Mucosa of stomach (tissue), 1 donor: ENCODE data around the gene CXorf65.
A peak's percentile ranks its signal among the peaks of the same experiment; 100 is the strongest.

Experiments
- H3K27me3 ChIP-seq: one replicate; pipeline ENCODE4 v1.7.0; 2013; ENCODE audit warnings: mild to moderate bottlenecking, low read length; ENCODE audit not compliant: control insufficient read depth, insufficient read depth
- H3K36me3 ChIP-seq: one replicate; pipeline ENCODE4 v1.7.0; 2013; ENCODE audit warnings: low read length; ENCODE audit not compliant: control insufficient read depth, insufficient read depth
- H3K4me1 ChIP-seq: one replicate; pipeline ENCODE4 v1.7.0; 2013; ENCODE audit warnings: mild to moderate bottlenecking, low read length; ENCODE audit not compliant: control insufficient read depth, insufficient read depth
- H3K4me3 ChIP-seq: one replicate; pipeline ENCODE4 v1.7.0; 2013; ENCODE audit warnings: low read length
- H3K9ac ChIP-seq: one replicate; pipeline ENCODE4 v1.7.0; 2013; ENCODE audit warnings: mild to moderate bottlenecking, low read length, moderate library complexity
- H3K9me3 ChIP-seq: one replicate; pipeline ENCODE4 v1.7.0; 2013; ENCODE audit warnings: mild to moderate bottlenecking, low read length, moderate library complexity; ENCODE audit not compliant: control insufficient read depth
- donor health status: Pancreatic carcinoma.

Gene CXorf65

DNA sequence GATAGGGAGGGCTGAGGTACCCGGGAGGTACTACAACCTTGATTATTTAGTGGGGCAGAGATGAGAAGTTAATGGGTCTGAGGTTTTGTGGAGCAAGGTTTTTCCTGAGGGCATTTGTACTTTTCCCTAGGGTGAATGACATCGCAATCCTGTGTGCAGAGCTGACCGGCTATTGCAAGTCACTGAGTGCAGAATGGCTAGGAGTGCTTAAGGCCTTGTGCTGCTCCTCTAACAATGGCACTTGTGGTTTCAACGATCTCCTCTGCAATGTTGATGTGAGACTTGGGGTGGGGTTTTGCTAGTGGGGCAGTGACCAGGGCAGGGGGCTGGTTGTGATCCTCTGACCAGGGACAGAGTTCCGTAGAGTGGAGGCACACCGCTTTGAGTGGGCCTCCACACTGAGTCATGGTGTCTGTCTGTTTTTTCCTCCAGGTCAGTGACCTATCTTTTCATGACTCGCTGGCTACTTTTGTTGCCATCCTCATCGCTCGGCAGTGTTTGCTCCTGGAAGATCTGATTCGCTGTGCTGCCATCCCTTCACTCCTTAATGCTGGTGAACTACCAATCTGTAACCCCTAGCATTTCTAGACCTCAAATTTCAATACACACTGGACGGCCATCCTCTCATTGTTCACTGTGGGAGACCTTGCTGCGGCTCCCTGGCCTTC is 21.8 kb upstream of the CXorf65 start:
- Histone ChIP-seq H3K9ac (no peak overlapping the region), H3K4me1 (peaks cover 9% of the 10 kb centered on the region), H3K9me3 (no peaks in the 10 kb centered on the region), H3K27me3 (no peaks in the 10 kb centered on the region), H3K4me3 (no peak overlapping the region), H3K36me3 (peaks cover 11% of the 10 kb centered on the region)

DNA sequence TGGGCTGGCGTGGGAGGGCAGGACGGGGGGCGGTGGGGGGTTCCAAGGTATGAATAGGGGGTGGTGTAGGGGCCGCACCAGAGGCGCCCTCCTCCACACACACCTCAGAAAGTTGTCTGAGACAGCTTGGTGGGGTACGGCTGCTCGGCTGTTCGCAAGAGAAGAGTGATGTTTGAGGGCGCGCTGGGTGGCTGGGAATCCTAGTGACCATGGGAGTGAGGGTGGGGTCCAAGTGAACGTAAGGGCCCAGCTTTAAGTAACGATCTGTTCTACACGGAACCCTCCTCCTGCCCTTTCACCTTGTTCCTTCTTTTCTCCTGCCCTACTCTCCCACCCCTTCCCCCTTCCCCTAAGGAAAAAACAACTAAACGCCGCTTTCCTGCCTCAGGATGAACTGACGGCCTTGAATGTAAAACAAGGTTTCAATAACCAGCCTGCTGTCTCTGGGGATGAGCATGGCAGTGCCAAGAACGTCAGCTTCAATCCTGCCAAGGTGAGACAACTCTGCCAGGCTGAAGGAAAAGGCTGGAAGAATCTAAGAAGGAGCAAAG is 12.5 kb upstream of the CXorf65 start:
- Histone ChIP-seq H3K4me3 (peak overlapping the region; percentile 41), H3K9me3 (no peaks in the 10 kb centered on the region), H3K27me3 (no peaks in the 10 kb centered on the region), H3K36me3 (peaks cover under 1% of the 10 kb centered on the region), H3K9ac (peak overlapping the region; percentile 86), H3K4me1 (peaks cover 9% of the 10 kb centered on the region)

DNA sequence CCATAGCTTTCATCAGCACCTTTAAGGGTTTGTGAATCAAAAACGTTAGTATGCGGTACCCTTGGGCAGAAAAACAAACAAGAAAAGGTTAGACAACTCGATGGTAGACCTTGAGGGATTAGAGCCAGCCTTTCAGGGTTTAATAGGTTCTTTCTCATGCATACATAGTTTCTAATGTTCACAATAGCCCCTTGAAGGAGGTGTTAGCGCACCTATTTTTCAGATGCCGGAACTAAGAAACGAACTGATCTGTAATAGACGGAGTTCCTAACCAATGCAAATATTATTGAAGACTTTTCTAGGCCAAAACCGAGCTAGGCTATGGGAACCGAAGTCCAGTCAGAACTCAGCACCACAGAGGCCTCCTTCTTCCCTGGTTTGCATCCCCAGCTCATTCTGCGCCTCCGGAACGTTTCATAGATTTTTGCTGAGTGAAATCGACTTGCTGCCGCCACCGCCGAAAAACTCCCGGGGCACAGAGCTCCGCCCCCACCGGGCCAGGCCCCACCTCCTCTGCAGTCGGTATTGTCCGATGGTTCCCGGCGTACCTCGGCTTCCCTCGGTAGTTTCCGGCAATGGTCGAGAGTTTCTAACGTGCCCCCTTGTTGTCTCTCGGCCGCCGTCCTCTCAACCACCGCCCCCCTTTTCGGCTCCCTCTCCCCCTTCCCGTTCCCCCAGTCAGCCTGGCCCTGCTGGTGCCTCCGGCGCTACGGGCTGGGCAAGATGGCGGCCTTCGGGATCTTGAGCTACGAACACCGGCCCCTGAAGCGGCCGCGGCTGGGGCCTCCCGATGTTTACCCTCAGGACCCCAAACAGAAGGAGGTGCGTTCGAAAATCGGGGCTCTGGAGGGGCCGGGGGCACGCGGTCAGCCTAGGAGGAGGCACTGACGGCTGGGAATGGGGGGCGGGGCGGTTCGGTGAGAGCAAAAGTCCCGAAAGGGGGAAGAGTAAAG is 11.8 kb upstream of the CXorf65 start, which contains the start of gene MED12:
TSS of gene MED12 (plus strand) at position 565 of the 953 bp plus-strand sequence. CDS start at position 724, 159 bp downstream.
- H3K9ac ChIP-seq = peak within 1 kb of the TSS; percentile 86
- H3K4me3 ChIP-seq = peak within 1 kb of the TSS; percentile 41
- H3K4me1 ChIP-seq = peaks cover 9% of the 10 kb centered on the region
- H3K9me3 ChIP-seq = no peaks in the 10 kb centered on the region
- no peaks in the 10 kb centered on the region for H3K27me3 ChIP-seq
- H3K36me3 ChIP-seq = no peaks in the 10 kb centered on the region

DNA sequence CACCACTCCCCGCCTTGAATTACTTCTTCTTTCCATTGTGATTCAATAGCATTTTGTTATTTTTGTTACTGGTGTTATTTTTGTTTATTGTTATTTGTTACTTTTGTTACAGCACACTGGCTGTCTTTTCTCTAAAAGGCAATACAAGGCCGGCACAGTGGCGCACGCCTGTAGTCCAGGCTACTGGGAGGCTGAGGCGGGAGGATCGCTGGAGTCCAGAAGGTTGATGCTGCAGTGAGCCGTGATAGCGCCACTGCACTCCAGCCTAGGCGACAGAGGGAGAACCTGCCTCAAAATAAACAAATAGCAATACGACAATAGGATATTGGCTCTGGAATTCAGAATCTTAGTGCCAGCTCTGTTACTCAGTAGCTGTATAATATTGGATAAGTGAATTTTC is 10.8 kb upstream of the CXorf65 start:
- peaks cover 9% of the 10 kb centered on the region for H3K4me1 ChIP-seq
- H3K36me3 ChIP-seq = no peaks in the 10 kb centered on the region
- H3K9me3 ChIP-seq = no peaks in the 10 kb centered on the region
- no peaks in the 10 kb centered on the region for H3K27me3 ChIP-seq
- H3K9ac ChIP-seq = no peak overlapping the region
- H3K4me3 ChIP-seq = no peak overlapping the region

DNA sequence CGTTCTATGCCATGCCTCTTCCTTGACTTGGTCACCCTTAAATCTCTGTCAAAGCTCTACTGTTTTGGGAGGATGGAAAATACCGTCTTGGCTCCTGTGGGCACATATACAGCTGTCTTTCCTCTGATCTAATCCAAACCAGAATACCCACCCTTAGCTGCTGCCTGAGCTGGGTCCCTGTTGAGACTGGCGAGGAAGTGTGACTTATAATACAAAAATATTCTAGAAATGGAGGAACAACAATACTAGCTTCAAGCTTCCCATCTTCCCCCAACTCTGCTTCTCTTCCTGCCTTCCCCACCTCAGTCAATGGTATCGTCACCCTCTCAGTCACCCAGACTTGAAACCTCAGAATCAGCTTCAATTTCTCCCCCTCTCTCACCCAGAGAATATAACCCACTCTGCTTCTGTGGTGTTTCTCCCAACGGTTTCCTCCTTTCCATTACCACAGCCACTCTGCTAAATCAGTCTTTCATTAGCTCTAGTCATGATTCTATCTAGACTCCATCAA is 5.4 kb upstream of the CXorf65 start:
- H3K36me3 ChIP-seq = no peaks in the 10 kb centered on the region
- no peak overlapping the region for H3K4me3 ChIP-seq
- peaks cover 12% of the 10 kb centered on the region for H3K4me1 ChIP-seq
- H3K9me3 ChIP-seq = no peaks in the 10 kb centered on the region
- no peaks in the 10 kb centered on the region for H3K27me3 ChIP-seq
- peak overlapping the region; percentile 15 for H3K9ac ChIP-seq

DNA sequence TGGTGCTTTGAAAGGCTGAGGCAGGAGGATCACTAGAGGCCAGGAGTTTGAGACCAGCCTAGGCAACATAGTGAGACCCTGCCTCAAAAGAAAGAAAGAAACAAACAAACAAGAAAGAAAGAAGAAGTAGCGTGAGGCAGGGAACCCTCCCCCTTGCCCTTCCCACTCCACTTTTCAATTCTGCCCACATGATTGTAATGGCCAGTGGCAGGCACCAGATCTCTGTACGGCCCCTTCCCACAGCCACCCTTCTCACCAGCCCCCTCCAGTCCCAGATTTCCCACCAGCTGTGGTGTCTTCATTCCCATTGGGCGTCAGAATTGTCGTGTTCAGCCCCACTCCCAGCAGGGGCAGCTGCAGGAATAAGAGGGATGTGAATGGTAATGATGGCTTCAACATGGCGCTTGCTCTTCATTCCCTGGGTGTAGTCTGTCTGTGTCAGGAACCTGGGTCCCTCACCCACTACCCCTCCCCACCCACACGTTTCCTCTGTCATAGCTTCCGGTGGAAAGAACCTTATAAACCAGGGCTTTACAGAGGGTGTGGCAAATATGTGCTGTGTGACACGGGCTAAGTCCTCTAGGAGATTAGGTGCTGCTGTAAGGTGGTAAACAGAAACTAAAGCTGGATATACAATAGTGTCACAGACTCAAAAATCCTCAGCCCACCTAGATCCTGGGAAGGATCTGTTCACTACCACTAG is 4.8 kb upstream of the CXorf65 start, which contains the start of gene IL2RG:
TSS of gene IL2RG (minus strand) at position 437 of the 703 bp plus-strand sequence. CDS start at position 399, 38 bp downstream.
- Histone ChIP-seq H3K27me3 (no peaks in the 10 kb centered on the region), H3K9ac (peak within 1 kb of the TSS; percentile 47), H3K4me3 (no peak within 1 kb of the TSS), H3K36me3 (no peaks in the 10 kb centered on the region), H3K4me1 (peaks cover 12% of the 10 kb centered on the region), H3K9me3 (no peaks in the 10 kb centered on the region)

DNA sequence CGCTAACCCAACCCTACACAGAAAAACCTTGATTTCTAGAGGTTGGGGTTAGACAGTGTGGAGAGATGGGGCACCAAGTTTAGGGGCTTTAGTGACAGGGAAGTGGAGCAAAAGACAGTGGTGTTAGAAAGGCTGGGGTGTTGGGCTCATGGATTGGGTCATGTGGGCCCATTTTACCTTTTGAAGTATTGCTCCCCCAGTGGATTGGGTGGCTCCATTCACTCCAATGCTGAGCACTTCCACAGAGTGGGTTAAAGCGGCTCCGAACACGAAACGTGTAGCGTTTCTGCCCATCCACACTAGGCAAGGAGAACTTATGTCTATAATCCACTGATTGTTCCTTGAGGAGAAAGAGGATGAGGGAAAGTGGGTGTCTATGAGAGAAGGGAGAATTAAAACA is 2.5 kb upstream of the CXorf65 start:
- no peaks in the 10 kb centered on the region for H3K36me3 ChIP-seq
- no peak overlapping the region for H3K4me3 ChIP-seq
- no peak overlapping the region for H3K9ac ChIP-seq
- H3K9me3 ChIP-seq = no peaks in the 10 kb centered on the region
- peaks cover 14% of the 10 kb centered on the region for H3K4me1 ChIP-seq
- no peaks in the 10 kb centered on the region for H3K27me3 ChIP-seq

DNA sequence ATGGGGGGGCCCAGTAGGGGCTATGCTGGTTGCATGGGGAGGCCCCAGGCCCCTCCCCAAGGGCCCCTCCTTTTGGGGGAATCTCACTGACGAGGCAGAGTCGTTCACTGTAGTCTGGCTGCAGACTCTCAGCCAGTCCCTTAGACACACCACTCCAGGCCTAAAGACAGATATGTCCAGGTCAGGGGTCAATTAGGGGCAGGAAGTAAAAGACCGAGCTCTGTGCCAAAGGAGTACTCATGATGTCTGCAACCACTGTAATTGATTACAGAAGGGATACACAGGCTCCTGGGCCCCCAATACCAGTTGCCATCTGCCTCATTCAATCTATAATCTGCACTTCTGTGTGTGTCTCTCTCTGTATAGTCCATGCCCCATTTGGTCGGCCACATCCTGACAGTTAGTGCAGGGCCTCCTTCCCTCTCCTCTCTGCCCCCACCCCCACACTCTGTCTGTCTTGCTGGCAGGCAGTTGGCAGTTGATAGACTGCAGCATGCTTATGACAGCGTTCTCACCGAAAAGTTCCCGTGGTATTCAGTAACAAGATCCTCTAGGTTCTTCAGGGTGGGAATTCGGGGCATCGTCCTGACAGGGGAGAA is 1.3 kb upstream of the CXorf65 start:
- H3K36me3 ChIP-seq = no peaks in the 10 kb centered on the region
- no peak overlapping the region for H3K4me3 ChIP-seq
- peaks cover 24% of the 10 kb centered on the region for H3K4me1 ChIP-seq
- H3K9ac ChIP-seq = no peak overlapping the region
- H3K9me3 ChIP-seq = no peaks in the 10 kb centered on the region
- no peaks in the 10 kb centered on the region for H3K27me3 ChIP-seq

DNA sequence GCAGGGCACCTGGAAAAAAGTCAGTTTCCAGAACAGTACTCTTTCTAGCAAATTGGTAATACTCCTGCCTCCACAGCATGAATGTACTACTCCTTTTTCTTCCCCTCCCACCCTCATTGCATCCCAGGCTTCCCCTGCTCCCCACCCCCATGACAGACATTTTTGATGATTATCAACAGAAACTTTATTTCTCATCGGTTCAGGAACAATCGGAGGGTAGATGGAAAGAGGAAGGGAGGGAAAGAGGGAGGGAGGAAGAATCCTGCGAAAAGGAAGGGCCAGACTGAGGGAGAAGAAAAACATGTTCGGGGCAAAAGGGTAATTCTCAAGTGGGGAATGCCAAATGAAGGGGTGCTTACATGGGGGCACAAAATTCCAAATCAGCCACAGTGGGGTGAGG is 705 bp upstream of the CXorf65 start:
- H3K9me3 ChIP-seq = no peaks in the 10 kb centered on the region
- H3K4me3 ChIP-seq = no peak overlapping the region
- peaks cover 24% of the 10 kb centered on the region for H3K4me1 ChIP-seq
- H3K27me3 ChIP-seq = no peaks in the 10 kb centered on the region
- no peaks in the 10 kb centered on the region for H3K36me3 ChIP-seq
- no peak overlapping the region for H3K9ac ChIP-seq

DNA sequence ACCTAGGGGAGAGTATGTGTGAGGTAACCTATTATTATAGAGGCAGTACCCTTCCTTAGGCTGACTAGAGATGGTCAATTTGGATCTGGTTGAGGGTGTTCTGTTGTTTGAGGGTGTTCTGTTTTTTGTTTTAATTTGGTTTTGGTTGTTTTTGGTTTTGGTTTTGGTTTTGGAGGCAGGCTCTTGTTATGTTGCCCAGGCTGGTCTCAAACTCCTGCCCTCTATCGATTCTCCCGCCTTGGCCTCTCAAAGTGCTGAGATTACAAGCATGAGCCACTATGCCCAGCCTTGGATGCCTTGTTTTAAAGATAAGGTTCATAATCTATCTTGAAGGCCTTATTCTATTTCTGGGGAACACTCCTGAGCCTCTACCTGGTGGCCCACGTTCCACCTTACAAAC is 912 bp downstream of the CXorf65 start:
- Histone ChIP-seq H3K27me3 (no peaks in the 10 kb centered on the region), H3K9me3 (no peaks in the 10 kb centered on the region), H3K4me1 (peaks cover 12% of the 10 kb centered on the region), H3K4me3 (no peak overlapping the region), H3K9ac (no peak overlapping the region), H3K36me3 (no peaks in the 10 kb centered on the region)
